GM18505 (cell line): ENCODE results near the gene TSPAN2.

Source experiments
- ATAC-seq: cut with Tn5 transposase; IDR thresholded peaks from one replicate; pipeline ENCODE4 v1.9.1; 2021; ENCODE audit not compliant: unreplicated experiment
- POLR2A ChIP-seq: IDR thresholded peaks from 4 replicates; pipeline ENCODE4 v1.6.1; 2011; ENCODE audit warnings: borderline replicate concordance; ENCODE audit not compliant: insufficient read depth, insufficient read length; ENCODE audit errors: extremely low read depth

TSPAN2 gene

DNA sequence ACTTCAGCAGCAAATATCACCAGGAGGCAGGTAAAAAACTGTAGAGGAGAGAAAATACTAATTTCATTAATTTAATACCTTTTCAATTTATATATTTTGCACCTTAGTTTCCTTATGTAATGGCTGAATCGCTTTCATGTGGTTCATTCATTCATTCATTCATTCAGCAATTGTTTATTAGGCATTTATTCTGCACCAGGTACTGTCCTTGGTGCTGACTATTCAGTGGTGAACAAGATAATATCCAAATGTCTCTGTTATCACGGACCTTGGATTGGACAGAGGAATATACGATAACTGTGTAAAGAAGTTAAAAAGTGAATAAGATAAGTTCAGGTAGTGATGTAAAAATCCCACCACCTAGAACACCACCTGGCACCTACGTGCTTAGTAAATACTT lies 28.8 kb downstream of the TSPAN2 start:
- TF ChIP-seq POLR2A = no peak
- ATAC-seq = no peak

DNA sequence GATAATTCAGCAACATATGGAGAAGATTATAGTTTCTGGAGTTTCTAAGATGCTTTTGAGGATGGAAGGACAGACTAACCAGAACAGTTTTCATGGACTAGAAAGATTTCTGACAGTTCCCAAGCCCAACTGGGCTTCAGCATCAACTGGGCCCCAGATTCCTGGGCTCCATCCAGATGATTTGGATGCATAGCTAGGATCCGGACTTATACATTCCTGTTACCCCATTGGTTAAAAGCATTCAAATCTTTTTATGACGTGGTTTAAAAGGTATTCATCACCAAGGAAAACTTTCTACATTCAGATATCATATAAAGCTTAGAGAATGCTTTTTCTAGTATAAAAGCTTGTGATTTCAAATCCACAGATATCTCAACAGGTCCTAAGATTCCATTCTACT lies 30.0 kb downstream of the TSPAN2 start:
- TF ChIP-seq POLR2A = no peak
- ATAC-seq = no peak

GRCh38 chr1:115057661-115058254 lies 31.5 kb downstream of the TSPAN2 start:
- no peak for TF ChIP-seq POLR2A
- ATAC-seq = no peak

DNA sequence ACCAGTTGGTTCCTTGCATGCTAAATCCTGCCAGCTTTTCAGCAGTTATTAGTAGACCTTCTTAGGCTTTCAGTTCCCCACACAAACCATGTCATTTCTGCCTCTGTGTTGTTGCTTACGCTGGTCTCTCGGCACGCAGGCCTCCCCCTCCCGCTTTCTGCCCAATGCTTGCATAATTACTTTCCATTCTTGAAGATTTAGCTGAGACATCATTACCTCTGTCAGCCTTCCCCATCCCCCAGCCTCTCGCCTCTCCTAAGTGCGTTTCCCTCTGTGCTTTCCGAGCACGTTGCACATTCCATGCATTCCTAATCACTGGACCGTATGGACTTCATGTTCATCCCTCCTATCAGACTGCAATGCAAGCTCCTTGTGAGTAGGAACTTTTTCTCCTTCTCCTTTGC lies 32.9 kb downstream of the TSPAN2 start:
- no peak for ATAC-seq
- no peak for TF ChIP-seq POLR2A

DNA sequence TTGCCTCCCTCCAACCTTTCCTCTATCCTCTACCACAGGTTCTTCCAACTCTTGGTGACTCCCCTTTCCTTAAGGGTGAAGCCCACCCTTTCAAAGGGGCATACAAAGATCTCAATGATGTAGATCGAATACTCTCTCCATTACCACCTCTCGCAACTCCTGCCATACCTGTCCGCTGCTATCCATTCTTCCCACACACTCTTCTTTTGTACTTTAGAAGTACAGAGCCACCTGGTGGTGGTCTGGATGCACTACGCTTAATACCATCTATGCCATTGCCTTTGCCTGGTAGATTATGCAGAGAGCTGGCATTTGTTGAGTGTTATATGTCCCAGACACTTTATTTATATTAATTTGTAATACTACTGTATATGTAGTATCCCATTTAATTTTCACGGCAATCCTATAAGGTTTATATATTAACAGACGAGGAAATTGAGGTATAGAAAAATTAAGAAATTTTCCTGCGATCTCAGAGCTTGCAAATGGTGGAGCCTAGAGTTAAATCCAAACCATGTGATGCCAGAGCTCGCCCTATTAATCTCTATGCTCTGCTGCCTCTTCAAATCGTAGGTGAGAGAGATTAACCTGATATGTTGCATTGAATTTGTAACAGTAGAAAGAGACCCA lies 36.7 kb downstream of the TSPAN2 start:
- no peak for TF ChIP-seq POLR2A
- ATAC-seq = peak; percentile 68

DNA sequence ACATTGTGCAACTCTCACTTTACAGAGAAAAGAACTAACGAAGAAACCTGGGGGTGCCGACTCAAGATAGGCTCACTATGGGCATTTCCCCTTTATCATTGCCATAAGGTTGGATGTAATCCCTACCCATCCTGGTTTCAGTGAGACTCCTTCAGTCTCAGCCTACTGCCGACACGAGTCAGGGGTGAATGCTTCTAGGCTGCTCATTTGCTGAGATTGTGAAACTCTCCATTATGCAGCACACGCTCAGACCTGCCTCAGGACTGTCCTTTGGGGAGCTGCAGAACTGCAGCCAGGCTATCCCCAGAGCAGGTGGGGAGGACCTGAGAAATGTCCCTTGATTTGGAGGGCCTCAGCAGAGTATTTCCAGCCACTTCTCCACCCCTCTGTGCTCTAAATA lies 37.5 kb downstream of the TSPAN2 start:
- TF ChIP-seq POLR2A = no peak
- no peak for ATAC-seq

- no peak for TF ChIP-seq POLR2A
- no peak for ATAC-seq
Measured at GRCh38 chr1:115046751-115047150, 42.6 kb downstream of the TSPAN2 start.

GRCh38 chr1:115041654-115042053 lies 47.6 kb downstream of the TSPAN2 start:
- no peak for ATAC-seq
- no peak for TF ChIP-seq POLR2A

DNA sequence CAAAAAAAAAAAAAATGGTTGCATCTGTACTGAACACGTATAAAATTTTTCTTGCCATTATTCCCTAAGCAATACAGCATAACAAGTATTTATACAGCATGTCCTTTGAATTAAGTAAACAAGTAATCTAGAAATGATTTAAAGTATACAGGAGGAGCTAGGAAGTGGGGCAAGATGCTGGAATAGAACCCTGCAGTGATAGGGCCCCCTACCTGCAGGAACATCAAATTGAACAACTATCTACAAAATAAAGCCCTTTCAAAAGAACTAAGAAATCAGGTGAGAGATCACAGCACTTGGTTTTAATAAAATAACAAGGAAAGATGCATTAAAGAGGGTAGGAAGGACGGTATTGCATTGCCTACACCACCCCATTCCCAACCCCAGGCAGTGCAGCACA lies 48.8 kb downstream of the TSPAN2 start:
- ATAC-seq = no peak
- TF ChIP-seq POLR2A = no peak

DNA sequence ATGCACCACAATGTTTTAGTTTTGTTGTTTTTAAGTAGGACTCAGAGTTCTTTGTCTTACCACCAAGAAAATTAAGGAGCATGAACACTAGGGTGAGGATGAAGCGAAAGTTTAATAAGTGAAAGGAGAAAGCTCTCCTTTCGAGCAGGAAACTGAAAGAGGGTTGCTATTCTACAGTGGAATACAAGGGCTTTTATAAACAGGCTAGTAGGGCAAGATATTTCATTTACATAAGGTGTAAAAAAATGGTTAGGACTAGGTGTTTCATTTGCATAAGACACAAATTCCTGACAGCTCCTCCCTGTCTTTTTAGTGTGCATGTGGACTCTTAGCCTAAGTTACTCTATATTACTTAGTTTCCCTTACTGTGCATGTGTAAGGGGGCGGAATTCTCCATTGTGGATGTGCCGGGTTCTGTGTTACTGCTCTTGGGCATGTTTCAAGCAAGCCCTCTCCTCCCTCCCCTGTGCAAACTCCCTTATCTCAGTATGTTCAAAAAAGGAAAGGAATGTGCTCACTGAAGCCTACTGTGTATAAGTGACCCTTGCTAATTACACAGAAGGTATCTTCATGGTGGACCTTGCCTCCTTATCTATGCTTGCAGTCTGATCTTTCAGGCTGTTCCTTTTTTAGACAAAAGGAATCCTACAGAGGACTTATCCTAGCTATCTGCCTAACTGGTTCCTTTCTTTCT lies 52.3 kb downstream of the TSPAN2 start:
- no peak for ATAC-seq
- TF ChIP-seq POLR2A = no peak

- no peak for ATAC-seq
- TF ChIP-seq POLR2A = no peak
Measured at GRCh38 chr1:115035652-115036051, 53.7 kb downstream of the TSPAN2 start.

DNA sequence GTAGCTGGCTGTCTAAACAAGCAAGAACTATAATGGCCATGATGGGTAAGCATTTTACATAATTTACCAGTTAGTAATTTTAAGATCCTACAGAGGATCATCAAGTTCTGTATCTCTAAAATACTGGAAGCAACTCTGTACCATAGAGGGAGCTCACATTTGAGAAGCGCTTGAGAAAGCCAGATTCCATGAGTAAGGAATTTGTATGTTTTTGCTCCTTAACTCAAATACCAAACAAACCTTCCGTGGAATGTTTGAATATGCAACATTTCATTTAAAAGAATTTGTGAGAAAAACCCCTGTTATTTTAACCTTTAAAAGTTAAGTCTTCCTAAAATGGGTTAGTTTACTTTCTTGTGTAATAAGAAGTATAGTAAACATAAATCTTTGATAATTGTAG lies 57.7 kb downstream of the TSPAN2 start:
- no peak for TF ChIP-seq POLR2A
- ATAC-seq = no peak

DNA sequence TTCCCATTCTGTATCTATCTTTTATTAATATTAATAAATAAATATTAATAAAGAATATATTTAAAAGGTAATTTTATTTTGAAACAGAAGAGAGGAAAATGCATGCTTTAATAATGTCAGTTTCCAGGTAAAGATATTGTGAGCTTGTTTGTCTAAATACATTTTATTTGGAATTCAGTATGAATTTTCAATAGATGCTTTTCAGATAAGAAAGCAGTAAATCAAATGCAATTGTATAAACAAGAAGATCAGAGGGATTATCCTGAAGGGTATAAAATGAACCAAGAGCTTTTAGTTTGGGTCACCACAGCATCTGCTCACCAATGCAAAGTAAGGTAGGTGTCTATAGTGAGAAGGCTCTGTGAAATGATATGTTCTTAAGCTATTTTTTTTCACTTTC lies 59.8 kb downstream of the TSPAN2 start, which contains the start of gene TSHB:
Gene TSHB, plus strand, starts transcription at position 301 of the 400 bp plus-strand sequence. CDS start 3,537 bp downstream, outside the sequence.
- ATAC-seq = no peak
- TF ChIP-seq POLR2A = no peak

- no peak for ATAC-seq
- no peak for TF ChIP-seq POLR2A
Measured at GRCh38 chr1:115023593-115023992, 65.7 kb downstream of the TSPAN2 start.
